K562 (cell line): Measurements from ENCODE around the gene TTC24.

Source experiments
- ATF2 ChIP-seq: sonication (generic); formaldehyde crosslinking; IDR thresholded peaks from 2 replicates; pipeline ENCODE4 v1.8.1; 2022; ENCODE audit warnings: missing genetic modification reagents
- BHLHE40 ChIP-seq: IDR thresholded peaks from 2 replicates; pipeline ENCODE4 v1.6.1; 2011; ENCODE audit warnings: low read length, improper control_type of control experiment
- CEBPB ChIP-seq: fragments of 450-650 bp; IDR thresholded peaks from 2 replicates; pipeline ENCODE4 v1.6.1; 2016; ENCODE audit warnings: missing genetic modification characterization, missing compliant biosample characterization
- CHAMP1 ChIP-seq: fragments of 450-650 bp; IDR thresholded peaks from 2 replicates; pipeline ENCODE4 v1.6.1; 2016; ENCODE audit warnings: mild to moderate bottlenecking
- CHD4 ChIP-seq: fragments of 200-600 bp; sonication (generic); IDR thresholded peaks from 3 replicates; pipeline ENCODE4 v1.6.1; 2012; ENCODE audit warnings: low read depth, mild to moderate bottlenecking, mixed read lengths, low read length, inconsistent platforms; ENCODE audit not compliant: insufficient read depth, insufficient replicate concordance, poor library complexity, severe bottlenecking
- CTCF ChIP-seq, 3 experiments: IDR thresholded peaks in 2 of 3; conservative IDR thresholded peaks in 1 of 3; 2 replicates each; pipeline ENCODE4 v1.5.1; 2011 to 2012; ENCODE audit warnings: low read length in 3 of 3, mild to moderate bottlenecking in 3 of 3, control low read depth in 2 of 3, improper control_type of control experiment in 1 of 3, inconsistent platforms in 1 of 3, low read depth in 1 of 3, mixed read lengths in 1 of 3, moderate library complexity in 1 of 3; ENCODE audit not compliant: insufficient read depth in 2 of 3
- FOXJ2 ChIP-seq: fragments of 200-800 bp; sonication (Bioruptor generic); IDR thresholded peaks from 2 replicates; pipeline ENCODE4 v1.6.1; 2016; ENCODE audit warnings: missing genetic modification characterization, missing compliant biosample characterization
- MEF2A ChIP-seq: IDR thresholded peaks from 2 replicates; pipeline ENCODE4 v1.6.1; 2011; ENCODE audit warnings: low read depth, mild to moderate bottlenecking, low read length, moderate library complexity; ENCODE audit not compliant: control insufficient read depth
- POLR2AphosphoS2 ChIP-seq: IDR thresholded peaks from 2 replicates; pipeline ENCODE4 v1.6.1; 2012; ENCODE audit warnings: low read length, improper control_type of control experiment
- RAD21 ChIP-seq, 2 experiments: fragments of 250-450 bp in 1 of 2; fragments of 450-650 bp in 1 of 2; sonication (Bioruptor Pico) in 1 of 2; formaldehyde crosslinking in 1 of 2; IDR thresholded peaks in 1 of 2; conservative IDR thresholded peaks in 1 of 2; 2 replicates each; pipeline versions ENCODE4 v1.4.0 to v1.8.0; 2020 to 2022; ENCODE audit warnings: mild to moderate bottlenecking in 2 of 2, moderate library complexity in 1 of 2
- USF2 ChIP-seq: sonication (generic); formaldehyde crosslinking; IDR thresholded peaks from 2 replicates; pipeline ENCODE4 v1.5.0; 2020; ENCODE audit warnings: missing genetic modification reagents
- ZNF668 ChIP-seq: fragments of 250-450 bp; sonication (Bioruptor Pico); IDR thresholded peaks from 2 replicates; pipeline ENCODE4 v1.8.0; 2022; ENCODE audit warnings: mild to moderate bottlenecking, inconsistent platforms

- TF ChIP-seq RAD21 (CRISPR knock-in tag; conservative IDR thresholded peaks at IDR 0.05 in 1 of 2, IDR thresholded peaks at IDR 0.05 in 1 of 2) (no peak), ZNF668 (CRISPR knock-in tag) (no peak), ATF2 (no peak), POLR2AphosphoS2 (no peak), MEF2A (no peak), BHLHE40 (no peak), CHAMP1 (no peak), USF2 (CRISPR knock-in tag) (no peak), CEBPB (tag) (no peak), CHD4 (no peak), CTCF (IDR thresholded peaks at IDR 0.05 in 2 of 3, conservative IDR thresholded peaks at IDR 0.05 in 1 of 3; ENCODE audit: insufficient read depth in 2 of 3, low read depth in 1 of 3, low read length in 3 of 3) (no peak), FOXJ2 (tag) (no peak)
Measured at GRCh38 chr1:156552518-156552917, 27.0 kb upstream of the TTC24 start.
